Hepatocyte (in vitro differentiated cells): ENCODE results near the gene APEX1.

ENCODE experiments used
- EZH2 ChIP-seq: fragments of 200-600 bp; sonication (generic); IDR thresholded peaks from 2 replicates; pipeline ENCODE4 v1.6.1; 2016; ENCODE audit warnings: antibody characterized with exemption, mild to moderate bottlenecking, borderline replicate concordance
- EZH2phosphoT487 ChIP-seq: fragments of 200-600 bp; sonication (generic); IDR thresholded peaks from one replicate; pipeline ENCODE4 v1.6.1; 2018; ENCODE audit warnings: antibody characterized with exemption, mild to moderate bottlenecking, low read depth, moderate library complexity; ENCODE audit not compliant: unreplicated experiment, severe bottlenecking
- TF ChIP-seq, protein P1 (sequence below): fragments of 200-600 bp; sonication (generic); IDR thresholded peaks from 2 replicates; pipeline ENCODE4 v1.5.1; 2016; ENCODE audit warnings: antibody characterized with exemption, mild to moderate bottlenecking; ENCODE audit not compliant: poor library complexity

DNA sequence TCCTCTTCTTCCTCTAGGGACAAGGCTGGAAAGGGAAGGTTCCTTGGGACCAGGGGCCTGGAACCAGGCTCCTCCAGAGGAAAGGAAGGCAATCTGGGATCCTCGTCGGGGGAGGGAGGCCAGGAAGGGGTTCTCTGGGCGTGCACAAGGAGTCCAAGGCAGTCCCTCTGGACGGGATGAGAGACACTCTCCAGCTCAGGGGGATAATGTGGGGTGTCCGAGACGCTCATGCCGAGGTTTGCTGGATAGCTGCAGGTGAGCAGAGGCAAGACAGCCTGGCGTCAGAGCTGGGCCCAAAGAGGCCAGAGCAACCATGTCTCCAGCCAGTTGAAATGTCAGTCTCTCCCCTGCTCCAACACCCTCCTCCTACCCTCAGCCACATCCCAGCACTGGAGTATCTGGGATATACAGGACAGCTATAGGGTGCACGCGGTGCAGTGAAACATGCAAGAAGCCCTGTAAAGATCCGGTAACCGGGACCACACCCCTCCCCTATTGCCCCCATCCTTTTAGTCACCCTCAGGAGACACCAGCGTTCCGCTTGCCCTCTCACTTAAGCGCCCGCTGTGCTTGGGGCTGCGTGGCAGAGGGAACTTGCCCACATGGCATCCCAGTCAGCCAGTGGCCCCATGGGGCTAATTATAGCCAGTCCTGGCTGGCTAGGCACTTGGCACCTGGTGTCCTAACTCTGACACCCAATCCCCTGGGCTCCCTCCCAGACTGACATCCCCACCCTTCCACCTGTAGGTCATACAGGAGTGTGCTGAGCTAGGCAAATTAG, 19.3 kb upstream of the APEX1 start, which contains the start of gene KLHL33:
- TF ChIP-seq, protein P1, sequence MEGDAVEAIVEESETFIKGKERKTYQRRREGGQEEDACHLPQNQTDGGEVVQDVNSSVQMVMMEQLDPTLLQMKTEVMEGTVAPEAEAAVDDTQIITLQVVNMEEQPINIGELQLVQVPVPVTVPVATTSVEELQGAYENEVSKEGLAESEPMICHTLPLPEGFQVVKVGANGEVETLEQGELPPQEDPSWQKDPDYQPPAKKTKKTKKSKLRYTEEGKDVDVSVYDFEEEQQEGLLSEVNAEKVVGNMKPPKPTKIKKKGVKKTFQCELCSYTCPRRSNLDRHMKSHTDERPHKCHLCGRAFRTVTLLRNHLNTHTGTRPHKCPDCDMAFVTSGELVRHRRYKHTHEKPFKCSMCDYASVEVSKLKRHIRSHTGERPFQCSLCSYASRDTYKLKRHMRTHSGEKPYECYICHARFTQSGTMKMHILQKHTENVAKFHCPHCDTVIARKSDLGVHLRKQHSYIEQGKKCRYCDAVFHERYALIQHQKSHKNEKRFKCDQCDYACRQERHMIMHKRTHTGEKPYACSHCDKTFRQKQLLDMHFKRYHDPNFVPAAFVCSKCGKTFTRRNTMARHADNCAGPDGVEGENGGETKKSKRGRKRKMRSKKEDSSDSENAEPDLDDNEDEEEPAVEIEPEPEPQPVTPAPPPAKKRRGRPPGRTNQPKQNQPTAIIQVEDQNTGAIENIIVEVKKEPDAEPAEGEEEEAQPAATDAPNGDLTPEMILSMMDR, result no peak
- TF ChIP-seq EZH2 (no peak), EZH2phosphoT487 (no peak)
